Upper lobe of right lung (tissue), 1 donor: ENCODE results near the gene EMILIN1. TPM values are rescaled to one million over a fixed set of nuclear protein-coding genes. Genes with fewer than 3 reads are reported as not detected.
A peak's percentile ranks its signal among the peaks of the same experiment; 100 is the strongest.

Experiments
- ATAC-seq: fragments of 200-7000 bp; cut with Tn5 transposase; one replicate; pipeline ENCODE4 v1.9.1; 2020; ENCODE audit warnings: mild to moderate bottlenecking, moderate library complexity
- DNase-seq: peaks from one replicate; pipeline ENCODE4 v3.0.0-alpha.2; 2020
- H3K27ac ChIP-seq: fragments of 200-600 bp; one replicate; pipeline ENCODE4 v1.8.0; 2022
- H3K27me3 ChIP-seq: fragments of 200-600 bp; one replicate; pipeline ENCODE4 v1.8.0; 2022; ENCODE audit warnings: mild to moderate bottlenecking
- H3K36me3 ChIP-seq: fragments of 200-600 bp; one replicate; pipeline ENCODE4 v1.8.0; 2022
- H3K4me1 ChIP-seq: fragments of 200-600 bp; one replicate; pipeline ENCODE4 v1.8.0; 2022
- H3K4me3 ChIP-seq: fragments of 200-600 bp; one replicate; pipeline ENCODE4 v1.8.0; 2022; ENCODE audit warnings: mild to moderate bottlenecking
- H3K9me3 ChIP-seq: fragments of 200-600 bp; one replicate; pipeline ENCODE4 v1.8.0; 2022
- CTCF ChIP-seq: fragments of 200-600 bp; IDR thresholded peaks from one replicate; pipeline ENCODE4 v1.8.0; 2022; ENCODE audit warnings: antibody characterized with exemption
- intact Hi-C: fragments of 100-400 bp; cut with DNase I; formaldehyde crosslinking; loops from one replicate; pipeline ENCODE4 v1.11.0; 2022
- total RNA-seq: library from RNA; stranded (reverse); fragmentation: NEBNext Ultra II Directional; extraction: Animal tissue kit (Norgen Biotek cat#: 25700); gene quantifications from one replicate; pipeline ENCODE4 v1.2.1, GENCODE V29; 2021
- donor health status: DM: no; HTN: yes; CAD: no; lungs with severe emphysema.

The EMILIN1 gene
- total RNA-seq, 1 donor from 2014 or later: 84.6 TPM

- peaks cover 44% of the 10 kb centered on the region for H3K4me1 ChIP-seq
- intact Hi-C loops: loop anchor here (10.0 kb wide), 1 partner anchor 115 kb away; no protein-coding TSS in a partner anchor
Measured at GRCh38 chr2:27080140-27080469, 1.7 kb downstream of the EMILIN1 start.

GRCh38 chr2:27080603-27080936 lies 2.2 kb downstream of the EMILIN1 start:
- intact Hi-C loops: loop anchor here (10.0 kb wide), 1 partner anchor 116 kb away; no protein-coding TSS in a partner anchor
- Histone ChIP-seq H3K4me3 (peak overlapping the region; percentile 59), H3K27ac (peak overlapping the region; percentile 85), H3K36me3 (no peaks in the 10 kb centered on the region), H3K27me3 (no peaks in the 10 kb centered on the region), H3K4me1 (peaks cover 45% of the 10 kb centered on the region), H3K9me3 (no peaks in the 10 kb centered on the region)
- no peak for TF ChIP-seq CTCF
- ATAC-seq (no peak), DNase-seq (no peak)

More at GRCh38 chr2:27080140-27080469, 1.7 kb downstream of the EMILIN1 start:
- H3K36me3 ChIP-seq: no peaks in the 10 kb centered on the region
- no peak for TF ChIP-seq CTCF
- H3K4me3 ChIP-seq: peak overlapping the region; percentile 59
- ATAC-seq (no peak), DNase-seq (no peak)
- H3K27me3 ChIP-seq: no peaks in the 10 kb centered on the region
- no peaks in the 10 kb centered on the region for H3K9me3 ChIP-seq
- peak overlapping the region; percentile 84 for H3K27ac ChIP-seq

GRCh38 chr2:27081984-27082772 lies 3.8 kb downstream of the EMILIN1 start:
- Histone ChIP-seq H3K36me3 (no peaks in the 10 kb centered on the region), H3K4me3 (peak overlapping the region; percentile 59)

GRCh38 chr2:27082773-27083409 lies 4.5 kb downstream of the EMILIN1 start:
- ATAC-seq (no peak), DNase-seq (no peak)
- H3K36me3 ChIP-seq: no peaks in the 10 kb centered on the region
- H3K9me3 ChIP-seq: no peaks in the 10 kb centered on the region
- H3K27ac ChIP-seq: no peak overlapping the region
- H3K27me3 ChIP-seq: no peaks in the 10 kb centered on the region
- peaks cover 37% of the 10 kb centered on the region for H3K4me1 ChIP-seq
- H3K4me3 ChIP-seq: no peak overlapping the region
- intact Hi-C loops: loop anchor here (10.0 kb wide), 1 partner anchor 118 kb away; no protein-coding TSS in a partner anchor
- TF ChIP-seq CTCF: no peak

More at GRCh38 chr2:27081984-27082772, 3.8 kb downstream of the EMILIN1 start:
- ATAC-seq (no peak), DNase-seq (no peak)
- Histone ChIP-seq H3K27me3 (no peaks in the 10 kb centered on the region), H3K4me1 (peaks cover 38% of the 10 kb centered on the region), H3K27ac (peak overlapping the region; percentile 85), H3K9me3 (no peaks in the 10 kb centered on the region)
- intact Hi-C loops: loop anchor here (10.0 kb wide), 1 partner anchor 117 kb away; no protein-coding TSS in a partner anchor
- no peak for TF ChIP-seq CTCF

- Histone ChIP-seq H3K4me3 (no peak overlapping the region), H3K4me1 (peaks cover 37% of the 10 kb centered on the region), H3K36me3 (no peaks in the 10 kb centered on the region), H3K27ac (no peak overlapping the region), H3K9me3 (no peaks in the 10 kb centered on the region), H3K27me3 (no peaks in the 10 kb centered on the region)
- TF ChIP-seq CTCF: no peak
- DNase-seq (no peak), ATAC-seq (no peak)
- intact Hi-C loops: loop anchor here (10.0 kb wide), 1 partner anchor 119 kb away; no protein-coding TSS in a partner anchor
Measured at GRCh38 chr2:27083410-27084296, 5.2 kb downstream of the EMILIN1 start.
